ENCODE results near the gene SLIT1.

DNA sequence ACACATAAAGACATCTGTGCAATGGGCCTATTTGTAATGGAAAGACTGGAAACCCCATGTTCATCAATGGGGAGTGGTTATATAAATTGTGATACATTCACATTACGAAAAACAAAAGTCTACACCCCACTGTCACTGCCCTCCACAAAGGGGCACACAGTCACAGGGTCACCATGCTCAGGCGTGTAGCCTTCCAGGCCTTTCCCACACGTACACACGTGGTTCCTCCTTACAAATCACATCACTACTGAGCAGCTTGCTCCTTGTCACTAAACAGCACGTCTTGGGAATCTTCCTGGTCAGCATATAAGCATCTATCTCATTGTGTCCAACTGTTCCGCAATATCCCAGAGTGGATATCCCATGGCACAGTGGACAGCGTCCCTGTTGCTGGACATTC, 163.1 kb downstream of the SLIT1 start:
- TF ChIP-seq, protein P1, sequence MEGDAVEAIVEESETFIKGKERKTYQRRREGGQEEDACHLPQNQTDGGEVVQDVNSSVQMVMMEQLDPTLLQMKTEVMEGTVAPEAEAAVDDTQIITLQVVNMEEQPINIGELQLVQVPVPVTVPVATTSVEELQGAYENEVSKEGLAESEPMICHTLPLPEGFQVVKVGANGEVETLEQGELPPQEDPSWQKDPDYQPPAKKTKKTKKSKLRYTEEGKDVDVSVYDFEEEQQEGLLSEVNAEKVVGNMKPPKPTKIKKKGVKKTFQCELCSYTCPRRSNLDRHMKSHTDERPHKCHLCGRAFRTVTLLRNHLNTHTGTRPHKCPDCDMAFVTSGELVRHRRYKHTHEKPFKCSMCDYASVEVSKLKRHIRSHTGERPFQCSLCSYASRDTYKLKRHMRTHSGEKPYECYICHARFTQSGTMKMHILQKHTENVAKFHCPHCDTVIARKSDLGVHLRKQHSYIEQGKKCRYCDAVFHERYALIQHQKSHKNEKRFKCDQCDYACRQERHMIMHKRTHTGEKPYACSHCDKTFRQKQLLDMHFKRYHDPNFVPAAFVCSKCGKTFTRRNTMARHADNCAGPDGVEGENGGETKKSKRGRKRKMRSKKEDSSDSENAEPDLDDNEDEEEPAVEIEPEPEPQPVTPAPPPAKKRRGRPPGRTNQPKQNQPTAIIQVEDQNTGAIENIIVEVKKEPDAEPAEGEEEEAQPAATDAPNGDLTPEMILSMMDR (conservative IDR thresholded peaks at IDR 0.05), result no peak
- TF ChIP-seq ZFX (IDR thresholded peaks at IDR 0.05), result no peak

Measured in C4-2B (cell line).